C4-2B (cell line): ENCODE measurements around the gene CSMD2.

Source experiments
- H3K27ac ChIP-seq: fragments of 450-650 bp; 2 replicates; pipeline ENCODE4 v1.5.1; 2017
- ZFX ChIP-seq: fragments of 450-650 bp; IDR thresholded peaks from 2 replicates; pipeline ENCODE4 v1.6.1; 2017
- TF ChIP-seq, protein P1 (sequence below): fragments of 450-650 bp; conservative IDR thresholded peaks from 2 replicates; pipeline ENCODE4 v1.5.1; 2017; ENCODE audit warnings: mild to moderate bottlenecking

CSMD2 gene

GRCh38 chr1:33825506-33825905, 339.5 kb downstream of the CSMD2 start:
- TF ChIP-seq, protein P1, sequence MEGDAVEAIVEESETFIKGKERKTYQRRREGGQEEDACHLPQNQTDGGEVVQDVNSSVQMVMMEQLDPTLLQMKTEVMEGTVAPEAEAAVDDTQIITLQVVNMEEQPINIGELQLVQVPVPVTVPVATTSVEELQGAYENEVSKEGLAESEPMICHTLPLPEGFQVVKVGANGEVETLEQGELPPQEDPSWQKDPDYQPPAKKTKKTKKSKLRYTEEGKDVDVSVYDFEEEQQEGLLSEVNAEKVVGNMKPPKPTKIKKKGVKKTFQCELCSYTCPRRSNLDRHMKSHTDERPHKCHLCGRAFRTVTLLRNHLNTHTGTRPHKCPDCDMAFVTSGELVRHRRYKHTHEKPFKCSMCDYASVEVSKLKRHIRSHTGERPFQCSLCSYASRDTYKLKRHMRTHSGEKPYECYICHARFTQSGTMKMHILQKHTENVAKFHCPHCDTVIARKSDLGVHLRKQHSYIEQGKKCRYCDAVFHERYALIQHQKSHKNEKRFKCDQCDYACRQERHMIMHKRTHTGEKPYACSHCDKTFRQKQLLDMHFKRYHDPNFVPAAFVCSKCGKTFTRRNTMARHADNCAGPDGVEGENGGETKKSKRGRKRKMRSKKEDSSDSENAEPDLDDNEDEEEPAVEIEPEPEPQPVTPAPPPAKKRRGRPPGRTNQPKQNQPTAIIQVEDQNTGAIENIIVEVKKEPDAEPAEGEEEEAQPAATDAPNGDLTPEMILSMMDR, result no peak
- TF ChIP-seq ZFX, result no peak

GRCh38 chr1:33824971-33825370, 340.1 kb downstream of the CSMD2 start:
- no peak overlapping the region for H3K27ac ChIP-seq
- TF ChIP-seq, protein P1, result no peak
- no peak for TF ChIP-seq ZFX

More at GRCh38 chr1:33825506-33825905, 339.5 kb downstream of the CSMD2 start:
- no peak overlapping the region for H3K27ac ChIP-seq

- H3K27ac ChIP-seq, result no peak overlapping the region
- TF ChIP-seq, protein P1, result no peak
- no peak for TF ChIP-seq ZFX
Observed at GRCh38 chr1:33824321-33824720, 340.7 kb downstream of the CSMD2 start.

- TF ChIP-seq ZFX, result no peak
- TF ChIP-seq, protein P1, result no peak
- H3K27ac ChIP-seq, result no peak overlapping the region
Observed at GRCh38 chr1:33823830-33824229, 341.2 kb downstream of the CSMD2 start.

GRCh38 chr1:33823401-33823800, 341.6 kb downstream of the CSMD2 start:
- TF ChIP-seq, protein P1, result no peak
- no peak for TF ChIP-seq ZFX
- no peak overlapping the region for H3K27ac ChIP-seq

DNA sequence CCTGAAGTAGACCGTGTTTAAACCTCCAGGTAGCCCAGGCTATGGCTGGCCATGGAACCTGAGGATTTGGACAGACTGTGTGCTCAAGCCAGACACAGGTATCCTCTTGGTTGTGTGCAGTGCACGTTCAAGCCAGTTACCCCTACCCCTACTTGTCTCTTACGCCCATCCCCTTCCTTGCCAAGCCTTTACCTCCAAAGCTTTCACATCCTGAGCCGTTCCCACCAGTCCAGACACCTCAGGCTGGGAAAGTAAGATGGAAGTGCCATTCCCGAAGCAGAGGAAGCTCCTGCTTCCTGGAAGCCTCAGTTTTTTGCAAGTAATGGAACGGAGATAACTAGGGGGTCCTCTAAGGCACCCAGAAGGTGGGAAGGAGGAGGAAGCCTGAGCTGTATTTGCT, 342.6 kb downstream of the CSMD2 start:
- H3K27ac ChIP-seq, result no peak overlapping the region
- TF ChIP-seq ZFX, result no peak
- TF ChIP-seq, protein P1, result no peak

GRCh38 chr1:33821291-33821690, 343.7 kb downstream of the CSMD2 start:
- H3K27ac ChIP-seq, result no peak overlapping the region
- TF ChIP-seq ZFX, result no peak
- TF ChIP-seq, protein P1, result no peak
